SHP77 (cell line): ENCODE measurements around the gene DYRK1A.

Experiments used
- DNase-seq, 2 experiments: peaks; one replicate each; lab custom pipeline; 2025; lab: John Stamatoyannopoulos, UW

Gene DYRK1A

GRCh38 chr21:37419228-37419906 is 52.8 kb downstream of the DYRK1A start:
- DNase-seq = no peak

GRCh38 chr21:37421306-37421705 is 54.7 kb downstream of the DYRK1A start:
- DNase-seq = no peak

GRCh38 chr21:37422382-37422781 is 55.8 kb downstream of the DYRK1A start:
- no peak for DNase-seq

- no peak for DNase-seq
Measured at GRCh38 chr21:37423103-37423502, 56.5 kb downstream of the DYRK1A start.

- no peak for DNase-seq
Measured at GRCh38 chr21:37424396-37424795, 57.8 kb downstream of the DYRK1A start.

GRCh38 chr21:37425001-37425400 is 58.4 kb downstream of the DYRK1A start:
- DNase-seq = no peak

GRCh38 chr21:37425684-37426083 is 59.1 kb downstream of the DYRK1A start:
- no peak for DNase-seq

- DNase-seq = no peak
Measured at GRCh38 chr21:37427221-37427620, 60.6 kb downstream of the DYRK1A start.

GRCh38 chr21:37429356-37429755 is 62.8 kb downstream of the DYRK1A start:
- no peak for DNase-seq

GRCh38 chr21:37430184-37430821 is 63.7 kb downstream of the DYRK1A start:
- no peak for DNase-seq

GRCh38 chr21:37431243-37431642 is 64.7 kb downstream of the DYRK1A start:
- DNase-seq = no peak

- DNase-seq = no peak
Measured at GRCh38 chr21:37432710-37433455, 66.3 kb downstream of the DYRK1A start.

GRCh38 chr21:37433456-37433840 is 66.9 kb downstream of the DYRK1A start:
- DNase-seq = no peak

- DNase-seq = peak; percentile 85 to 86
Measured at GRCh38 chr21:37435120-37435519, 68.5 kb downstream of the DYRK1A start.

- no peak for DNase-seq
Measured at GRCh38 chr21:37435711-37436110, 69.1 kb downstream of the DYRK1A start.

- DNase-seq = no peak
Measured at GRCh38 chr21:37436174-37436573, 69.6 kb downstream of the DYRK1A start.

- DNase-seq = no peak
Measured at GRCh38 chr21:37437376-37438080, 71.0 kb downstream of the DYRK1A start.

- no peak for DNase-seq
Measured at GRCh38 chr21:37443683-37444082, 77.1 kb downstream of the DYRK1A start.

- no peak for DNase-seq
Measured at GRCh38 chr21:37445228-37445627, 78.7 kb downstream of the DYRK1A start.

GRCh38 chr21:37446552-37446951 is 80.0 kb downstream of the DYRK1A start:
- DNase-seq = no peak

GRCh38 chr21:37447288-37447936 is 80.8 kb downstream of the DYRK1A start:
- peak in 1 of 2 experiments; percentile 5 for DNase-seq
